Keratinocyte (primary cell): ENCODE data around the gene NID2.

Experiments
- EZH2 ChIP-seq: IDR thresholded peaks from one replicate; pipeline ENCODE4 v1.6.1; 2012; ENCODE audit warnings: inconsistent platforms, mild to moderate bottlenecking, low read length, moderate library complexity
- TF ChIP-seq, protein P1 (sequence below), 3 experiments: IDR thresholded peaks in 1 of 3; conservative IDR thresholded peaks in 1 of 3; optimal IDR thresholded peaks in 1 of 3; 2 replicates in 2 of 3; 3 replicates in 1 of 3; pipeline versions ENCODE3 to v1.5.1; 2011; ENCODE audit warnings: low read length in 3 of 3, mild to moderate bottlenecking in 3 of 3, moderate library complexity in 2 of 3, control low read depth in 1 of 3, inconsistent platforms in 1 of 3; ENCODE audit not compliant: insufficient read depth in 2 of 3; ENCODE audit errors: extremely low read depth in 1 of 3

DNA sequence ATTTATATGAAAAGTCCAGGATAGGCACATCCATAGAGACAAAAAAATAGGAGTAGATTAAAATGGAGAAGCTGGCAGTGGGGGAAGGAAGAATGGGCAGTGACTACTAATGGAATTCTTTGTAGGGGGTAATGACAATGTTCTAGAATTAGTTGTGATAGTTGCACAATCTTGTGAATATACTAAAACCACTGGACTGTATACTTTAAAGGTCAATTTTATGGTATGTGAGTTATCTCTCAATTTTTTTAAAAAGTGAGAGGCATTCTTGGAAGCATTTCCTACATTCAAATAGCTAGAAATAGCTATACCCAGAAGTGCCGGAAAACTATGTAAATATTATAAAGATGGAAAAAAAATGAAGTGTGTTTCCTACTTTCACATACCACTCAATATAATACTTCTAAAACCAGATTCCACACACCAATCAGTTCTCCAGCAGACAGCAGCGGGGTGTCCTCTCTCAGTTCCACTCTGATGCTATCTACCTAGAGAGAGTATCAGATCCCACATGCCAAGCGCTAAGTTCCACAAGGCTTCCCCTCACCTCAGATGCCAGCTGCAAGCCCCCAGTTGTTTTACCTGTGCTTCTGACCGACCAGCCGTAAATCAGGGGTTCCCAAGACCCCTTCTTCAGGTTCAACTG is 41.7 kb upstream of the NID2 start:
- TF ChIP-seq, protein P1, sequence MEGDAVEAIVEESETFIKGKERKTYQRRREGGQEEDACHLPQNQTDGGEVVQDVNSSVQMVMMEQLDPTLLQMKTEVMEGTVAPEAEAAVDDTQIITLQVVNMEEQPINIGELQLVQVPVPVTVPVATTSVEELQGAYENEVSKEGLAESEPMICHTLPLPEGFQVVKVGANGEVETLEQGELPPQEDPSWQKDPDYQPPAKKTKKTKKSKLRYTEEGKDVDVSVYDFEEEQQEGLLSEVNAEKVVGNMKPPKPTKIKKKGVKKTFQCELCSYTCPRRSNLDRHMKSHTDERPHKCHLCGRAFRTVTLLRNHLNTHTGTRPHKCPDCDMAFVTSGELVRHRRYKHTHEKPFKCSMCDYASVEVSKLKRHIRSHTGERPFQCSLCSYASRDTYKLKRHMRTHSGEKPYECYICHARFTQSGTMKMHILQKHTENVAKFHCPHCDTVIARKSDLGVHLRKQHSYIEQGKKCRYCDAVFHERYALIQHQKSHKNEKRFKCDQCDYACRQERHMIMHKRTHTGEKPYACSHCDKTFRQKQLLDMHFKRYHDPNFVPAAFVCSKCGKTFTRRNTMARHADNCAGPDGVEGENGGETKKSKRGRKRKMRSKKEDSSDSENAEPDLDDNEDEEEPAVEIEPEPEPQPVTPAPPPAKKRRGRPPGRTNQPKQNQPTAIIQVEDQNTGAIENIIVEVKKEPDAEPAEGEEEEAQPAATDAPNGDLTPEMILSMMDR (optimal IDR thresholded peaks at IDR 0.05 in 1 of 3, IDR thresholded peaks at IDR 0.05 in 1 of 3, conservative IDR thresholded peaks at IDR 0.05 in 1 of 3; ENCODE audit: extremely low read depth in 1 of 3, insufficient read depth in 2 of 3, low read length in 3 of 3): no peak
- TF ChIP-seq EZH2: no peak
